HG03103 (cell line): Measurements from ENCODE around the gene KREMEN1.
"Not testable (repeated sequence)": the region's sequence is repeated elsewhere in the genome, so short reads cannot be mapped to it uniquely, and the experiment has no call there.

Source experiments
- ATAC-seq: cut with Tn5 transposase; IDR thresholded peaks from one replicate; pipeline ENCODE4 v1.9.1; 2021; ENCODE audit warnings: low read depth; ENCODE audit not compliant: unreplicated experiment

KREMEN1 gene

GRCh38 chr22:29074276-29074772, 1.5 kb downstream of the KREMEN1 start:
- ATAC-seq, result no peak

DNA sequence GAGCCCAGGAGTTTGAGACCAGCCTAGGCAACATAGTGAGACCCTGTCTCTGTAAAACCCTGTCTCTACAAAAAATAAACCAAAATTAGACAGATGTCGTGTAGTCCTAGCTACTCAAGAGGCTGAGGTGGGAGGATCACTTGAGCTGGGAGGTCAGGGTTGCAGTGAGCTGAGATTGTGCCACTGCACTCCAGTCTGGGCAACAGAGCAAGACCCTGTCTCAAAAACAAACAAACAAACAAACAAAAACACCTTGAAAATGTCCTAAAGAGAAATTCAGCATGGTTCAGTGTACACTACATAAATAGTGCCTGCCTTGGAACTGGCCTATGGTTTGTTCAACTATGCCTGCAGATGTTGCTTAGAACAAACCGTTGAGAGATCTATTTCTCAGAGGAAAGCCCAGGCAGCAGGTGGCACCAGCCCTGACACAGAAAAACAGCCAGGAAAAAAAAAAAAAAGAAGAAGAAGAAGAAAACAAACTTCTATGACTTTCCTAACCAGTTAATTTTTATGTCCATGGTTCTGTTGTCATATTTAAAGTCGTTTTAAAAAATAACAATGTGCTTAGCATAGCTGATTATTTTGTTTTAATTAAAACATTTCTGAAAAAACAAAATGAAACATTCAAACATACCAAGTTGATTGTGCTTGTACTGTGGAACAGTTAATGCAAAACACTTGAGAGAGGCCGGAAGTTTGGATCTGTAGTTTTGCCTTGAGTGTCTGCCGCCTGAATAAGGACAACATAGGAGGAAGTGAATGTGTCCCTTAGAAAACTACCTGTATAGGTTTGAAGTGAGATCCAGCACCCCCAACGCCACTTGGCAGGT, 5.4 kb downstream of the KREMEN1 start:
- no peak for ATAC-seq

GRCh38 chr22:29078869-29079207, 6.0 kb downstream of the KREMEN1 start:
- no peak for ATAC-seq

- no peak for ATAC-seq
Measured at GRCh38 chr22:29079218-29079901, 6.5 kb downstream of the KREMEN1 start.

DNA sequence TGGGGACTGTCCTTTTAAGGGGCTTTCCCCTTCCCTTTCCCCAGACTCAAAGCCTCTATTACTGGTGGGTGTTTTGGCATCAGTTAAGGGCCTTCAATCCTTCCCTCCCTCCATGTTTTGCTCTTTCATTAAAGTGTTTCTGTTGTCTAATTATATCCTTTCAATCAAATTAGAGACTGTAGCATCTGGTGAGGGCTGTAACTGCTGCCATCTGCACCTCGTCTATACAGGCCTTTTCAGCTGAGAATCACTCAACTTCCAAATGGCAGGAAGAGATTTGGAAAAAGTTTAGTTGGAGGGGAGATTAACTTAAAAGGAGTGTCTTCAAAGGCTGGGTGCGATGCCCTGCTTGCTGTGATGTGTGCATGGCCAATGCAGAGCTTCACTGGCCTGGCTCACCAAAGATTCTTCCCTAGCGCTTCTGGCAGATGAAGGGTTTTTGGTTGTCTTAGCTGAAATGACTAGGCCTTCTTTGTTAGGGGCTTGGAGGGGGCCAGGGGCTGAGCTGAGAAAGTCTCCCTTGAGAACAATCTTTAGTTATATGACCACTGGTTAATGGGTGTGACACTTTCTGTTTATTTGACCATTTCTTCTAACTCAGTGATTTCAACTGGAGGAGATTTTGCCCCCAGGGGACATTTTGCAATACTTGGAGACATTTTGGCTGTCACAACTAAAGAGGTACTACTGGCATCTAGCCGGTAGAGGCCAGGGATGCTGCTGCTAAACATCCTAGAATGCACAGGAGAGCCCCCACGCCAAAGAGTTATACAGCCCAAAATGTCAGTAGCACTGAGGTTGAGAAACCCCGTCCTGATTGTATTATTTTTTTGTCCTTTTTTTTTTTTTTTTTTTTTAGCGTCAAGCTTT, 7.5 kb downstream of the KREMEN1 start:
- ATAC-seq, result no peak

DNA sequence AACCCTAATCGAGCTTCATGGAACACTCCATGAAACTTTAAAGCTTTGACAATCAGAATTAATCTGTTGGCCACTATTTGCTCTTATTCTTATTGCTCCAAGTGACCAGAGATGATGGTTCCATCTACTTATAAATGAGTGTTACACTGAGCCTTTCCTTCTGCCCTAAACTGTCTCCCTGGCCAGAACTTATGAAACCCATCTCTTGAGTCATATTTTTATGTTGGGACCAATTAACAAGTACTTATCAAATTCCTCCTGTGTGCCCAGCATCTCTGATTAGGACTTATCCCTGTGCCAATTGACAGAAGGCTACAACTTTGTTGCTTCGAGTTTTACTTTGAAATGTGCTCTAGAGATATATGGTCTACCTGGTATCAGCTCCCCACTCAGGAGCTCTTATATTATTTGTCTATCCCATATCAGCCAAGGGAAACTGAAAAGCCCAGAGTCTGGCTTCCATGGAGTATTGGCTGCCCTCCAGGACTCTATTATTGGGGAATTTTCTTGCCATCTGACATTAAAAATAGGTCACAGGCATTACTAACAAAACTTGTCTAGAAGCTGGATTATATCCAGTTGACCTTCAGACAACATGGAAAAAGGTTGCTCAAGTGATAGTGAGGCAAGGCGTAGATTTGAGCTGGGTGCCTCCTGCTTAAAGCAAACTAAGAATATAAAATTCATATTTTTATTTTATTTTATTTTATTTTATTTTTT, 8.8 kb downstream of the KREMEN1 start:
- no peak for ATAC-seq

GRCh38 chr22:29082826-29083545, 10.2 kb downstream of the KREMEN1 start:
- no peak for ATAC-seq

DNA sequence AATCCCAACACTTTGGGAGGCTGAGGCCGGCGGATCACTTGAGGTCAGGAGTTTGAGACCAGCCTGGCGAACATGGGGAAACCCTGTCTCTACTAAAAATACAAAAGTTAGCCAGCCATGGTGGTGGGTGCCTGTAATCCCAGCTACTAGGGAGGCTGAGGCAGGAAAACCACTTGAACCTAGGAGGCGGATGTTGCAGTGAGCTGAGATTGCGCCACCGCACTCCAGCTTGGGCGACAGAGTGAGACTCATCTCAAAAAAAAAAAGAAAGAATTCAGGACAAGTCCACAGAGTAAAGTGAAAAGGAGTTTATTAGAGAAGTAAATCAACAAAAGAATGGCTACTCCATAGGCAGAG, 10.7 kb downstream of the KREMEN1 start:
- not testable (repeated sequence) for ATAC-seq

- no peak for ATAC-seq
Measured at GRCh38 chr22:29083933-29084591, 11.2 kb downstream of the KREMEN1 start.

DNA sequence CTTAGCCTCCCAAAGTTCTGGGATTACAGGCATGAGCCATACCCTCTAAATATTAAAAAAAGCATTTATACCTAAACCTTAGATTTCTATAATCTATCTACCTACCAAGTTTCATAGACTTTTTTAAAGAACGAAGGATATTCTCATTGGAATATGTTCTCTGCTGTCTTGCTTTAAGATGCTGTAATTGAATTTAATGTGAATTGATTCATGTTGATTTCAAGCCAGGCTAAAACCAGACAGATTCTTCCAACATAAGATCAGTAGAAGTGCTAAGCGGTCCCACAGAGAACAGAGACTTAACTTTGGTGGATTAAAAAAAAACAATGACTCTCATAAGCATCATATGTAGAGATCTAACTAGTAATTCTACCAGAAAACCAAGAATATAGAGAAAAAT, 14.2 kb downstream of the KREMEN1 start:
- ATAC-seq, result no peak

DNA sequence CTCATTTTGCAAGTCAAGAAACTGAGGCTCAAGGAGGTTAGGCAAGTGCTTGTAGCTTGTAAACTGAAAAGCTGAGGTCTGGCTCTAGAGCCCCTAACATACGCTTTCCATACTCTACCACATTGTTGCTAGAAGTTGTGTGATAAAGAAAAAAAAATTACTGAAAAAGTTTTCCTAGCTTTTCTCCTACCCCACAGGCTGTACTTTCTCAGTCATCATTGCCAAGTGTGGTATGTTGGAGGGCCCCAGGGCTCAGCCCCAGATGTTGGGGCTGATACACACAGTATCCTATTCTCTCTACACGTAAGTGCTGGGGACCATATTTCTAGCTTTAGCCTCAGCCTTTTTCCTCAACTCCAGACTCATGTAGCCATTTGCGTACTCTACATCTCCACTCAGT, 16.0 kb downstream of the KREMEN1 start:
- no peak for ATAC-seq

GRCh38 chr22:29089507-29089906, 16.7 kb downstream of the KREMEN1 start:
- no peak for ATAC-seq

DNA sequence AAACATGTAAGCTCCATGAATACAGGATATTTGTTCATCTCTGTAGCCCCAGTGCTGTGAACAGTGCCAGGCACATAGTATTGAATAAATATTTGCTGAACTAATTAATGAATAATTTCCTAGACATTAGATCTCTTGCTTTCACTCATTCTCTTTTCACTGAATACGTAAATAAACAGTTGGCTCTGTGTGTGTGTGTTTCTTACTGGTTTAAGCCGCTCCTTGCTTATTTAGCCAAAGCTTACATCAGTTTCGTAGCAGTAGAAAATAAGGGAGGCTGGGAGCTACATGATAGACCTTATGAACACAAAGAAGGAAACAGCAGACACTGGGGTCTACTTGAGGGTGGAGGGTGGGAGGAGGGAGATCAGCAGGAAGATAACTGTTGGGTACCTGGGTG, 17.2 kb downstream of the KREMEN1 start:
- no peak for ATAC-seq

DNA sequence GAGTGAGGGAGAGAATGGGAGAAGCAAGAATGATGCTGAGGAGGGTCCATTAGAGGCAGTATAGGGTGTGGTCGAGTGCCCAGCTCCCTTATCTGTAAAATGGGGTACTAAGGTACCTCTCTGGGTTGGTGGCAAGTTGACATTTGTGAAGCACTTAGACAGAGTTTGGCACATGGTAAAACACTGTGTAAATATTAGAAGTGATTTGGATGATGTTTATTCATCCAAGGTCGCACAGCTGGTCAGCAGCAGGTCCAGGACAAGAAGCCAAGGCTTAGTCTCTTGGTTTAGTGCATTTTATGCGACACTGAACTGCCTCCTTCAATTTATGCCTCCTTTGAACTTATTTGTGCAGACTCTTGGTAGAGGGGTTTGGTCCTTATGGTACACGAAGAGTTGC, 19.4 kb downstream of the KREMEN1 start:
- no peak for ATAC-seq

DNA sequence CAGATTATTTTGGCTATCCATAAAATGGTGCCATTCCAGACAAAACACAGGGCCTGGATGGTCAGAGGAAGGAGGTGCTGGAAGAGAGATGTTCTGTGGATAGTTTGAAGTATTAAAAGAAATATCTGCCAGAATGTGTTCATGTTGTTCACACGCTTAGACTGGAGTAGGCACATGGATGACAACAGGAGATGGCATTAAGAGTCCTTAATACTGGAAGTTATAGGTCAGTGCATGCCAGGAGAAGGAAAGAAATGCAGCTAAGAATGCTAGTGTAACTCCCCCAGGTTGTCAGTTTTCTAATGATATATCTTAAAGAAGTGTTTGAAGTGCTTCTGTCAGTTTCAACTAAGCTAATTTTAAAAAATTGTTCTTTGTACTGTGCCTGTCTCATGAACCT, 20.2 kb downstream of the KREMEN1 start:
- no peak for ATAC-seq

DNA sequence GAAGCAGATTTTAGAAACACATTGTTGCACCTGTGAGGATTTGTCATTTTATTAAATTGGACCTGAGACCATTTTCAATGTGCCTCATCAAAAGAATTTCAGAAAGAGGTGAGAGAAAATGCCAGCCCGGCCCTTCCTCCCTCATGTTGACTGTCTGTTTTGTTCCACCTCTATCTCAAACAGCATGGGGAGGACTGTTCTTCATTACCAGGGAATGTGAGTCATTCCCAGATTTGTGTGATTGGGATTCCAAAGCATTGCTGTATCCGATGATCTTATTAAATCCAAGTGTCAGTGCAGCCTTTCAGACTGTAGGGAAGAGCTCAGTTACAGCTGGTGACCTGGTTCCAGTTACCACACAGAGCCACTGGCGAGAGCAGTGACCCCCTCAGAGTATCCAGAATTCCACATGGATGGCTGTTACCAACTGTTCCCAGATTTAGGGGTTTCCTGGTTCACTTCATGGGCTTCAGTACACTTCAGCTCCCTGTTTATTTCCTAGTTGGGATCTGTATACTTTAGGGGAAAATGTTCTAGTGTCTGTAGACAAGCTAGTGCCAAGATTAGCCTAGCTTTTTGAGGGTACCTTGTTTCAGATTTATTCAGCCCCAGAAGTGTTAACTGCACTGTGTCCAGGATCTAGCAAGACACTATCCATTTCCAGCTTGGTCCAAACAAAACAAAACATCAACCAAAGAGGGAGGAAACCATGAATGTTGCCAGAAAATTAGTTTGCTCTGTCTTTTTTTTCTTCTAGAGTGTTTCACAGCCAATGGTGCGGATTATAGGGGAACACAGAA, 20.9 kb downstream of the KREMEN1 start:
- ATAC-seq, result no peak

- no peak for ATAC-seq
Measured at GRCh38 chr22:29095459-29095858, 22.6 kb downstream of the KREMEN1 start.
